GM12878 (cell line): ENCODE results near the gene NFATC2. TPM values are rescaled to one million over a fixed set of nuclear protein-coding genes. Genes with fewer than 3 reads are reported as not detected.
"Not testable (repeated sequence)": the region's sequence is repeated elsewhere in the genome, so short reads cannot be mapped to it uniquely, and the experiment has no call there.

Experiments
- ATAC-seq: fragments of 200-7000 bp; cut with Tn5 transposase; 3 replicates; pipeline ENCODE4 v1.9.1; 2020; ENCODE audit warnings: mild to moderate bottlenecking, moderate library complexity
- BruUV-seq: library from RNA; stranded (reverse); fragments of 400-500 nt; replicated peaks from 2 replicates; lab custom pipeline; 2021; lab: Mats Ljungman, UMichigan
- CTCF ChIA-PET: fragments of 300-600 bp; sonication (Branson Sonifier 250); formaldehyde crosslinking; extraction: SDS; loops from one replicate; lab custom pipeline; 2021; ENCODE audit warnings: inconsistent platforms; lab: Yijun Ruan, JAX
- POLR2A ChIA-PET: fragments of 350-600 bp; formaldehyde crosslinking; extraction: SDS; loops from one replicate; lab custom pipeline; 2021; ENCODE audit warnings: inconsistent platforms; lab: Charles Lee
- RAD21 ChIA-PET: fragments of 300-600 bp; sonication (Branson Sonifier 250); formaldehyde crosslinking; loops from one replicate; lab custom pipeline; 2023; ENCODE audit warnings: antibody characterized with exemption; ENCODE audit not compliant: unreplicated experiment; lab: Charles Lee
- SMC1A ChIA-PET: fragments of 300-600 bp; sonication (Branson Sonifier 250); formaldehyde crosslinking; loops from one replicate; lab custom pipeline; 2023; ENCODE audit not compliant: unreplicated experiment, uncharacterized antibody; lab: Charles Lee
- DNase-seq: peaks from one replicate; pipeline ENCODE4 v3.0.0-alpha.2; 2011; ENCODE audit warnings: low read depth, low spot score
- FAIRE-seq: peaks from 3 replicates; lab custom pipeline; 2011; peaks lifted over from hg19 to GRCh38; lab: Jason Lieb, UNC
- H2AFZ ChIP-seq: 2 replicates; pipeline ENCODE4 v1.6.0; 2011; ENCODE audit warnings: low read depth, low read length, control low read depth; ENCODE audit not compliant: control insufficient read depth
- H3K27ac ChIP-seq: 2 replicates; pipeline ENCODE4 v1.5.1; 2011; ENCODE audit warnings: control low read depth; ENCODE audit not compliant: control insufficient read depth, insufficient read depth
- H3K27me3 ChIP-seq, 2 experiments: replicated peaks in 1 of 2; 2 replicates each; pipeline versions ENCODE4 v1.6.0 to v1.6.1; 2011; ENCODE audit warnings: low read length in 1 of 2; ENCODE audit not compliant: control insufficient read depth in 2 of 2, insufficient read depth in 2 of 2
- H3K36me3 ChIP-seq, 2 experiments: 2 replicates each; pipeline ENCODE4 v1.5.1; 2011; ENCODE audit warnings: low read length in 1 of 2; ENCODE audit not compliant: control insufficient read depth in 2 of 2, insufficient read depth in 2 of 2
- H3K4me1 ChIP-seq: 2 replicates; pipeline ENCODE4 v1.6.1; 2011; ENCODE audit warnings: mild to moderate bottlenecking, low read length, moderate library complexity, mixed read lengths; ENCODE audit not compliant: control insufficient read depth, insufficient read depth
- H3K4me2 ChIP-seq: 2 replicates; pipeline ENCODE4 v1.6.0; 2011; ENCODE audit warnings: control low read depth; ENCODE audit not compliant: control insufficient read depth, insufficient read depth
- H3K4me3 ChIP-seq: fragments of 200-600 bp; sonication (generic); 2 replicates; pipeline ENCODE4 v1.5.1; 2016
- H3K79me2 ChIP-seq: 2 replicates; pipeline ENCODE4 v1.6.0; 2011; ENCODE audit warnings: low read length; ENCODE audit not compliant: control insufficient read depth, insufficient read depth
- H3K9ac ChIP-seq: 2 replicates; pipeline ENCODE4 v1.8.0; 2011; ENCODE audit warnings: low read length, control low read depth, mixed read lengths; ENCODE audit not compliant: control insufficient read depth, insufficient read depth
- H3K9me3 ChIP-seq: replicated peaks from 3 replicates; pipeline ENCODE4 v1.5.1; 2011; ENCODE audit warnings: mild to moderate bottlenecking, low read length; ENCODE audit not compliant: control insufficient read depth, insufficient read depth
- H4K20me1 ChIP-seq: 2 replicates; pipeline ENCODE4 v1.6.0; 2011; ENCODE audit not compliant: control insufficient read depth, insufficient read depth
- CBX5 ChIP-seq: sonication (generic); IDR thresholded peaks from 2 replicates; pipeline ENCODE4 v1.6.1; 2016; ENCODE audit warnings: low read depth, moderate library complexity, mild to moderate bottlenecking, inconsistent platforms
- IRF5 ChIP-seq: fragments of 450-650 bp; IDR thresholded peaks from 2 replicates; pipeline ENCODE4 v1.6.1; 2017; ENCODE audit warnings: borderline replicate concordance
- KAT2A ChIP-seq: conservative IDR thresholded peaks from 2 replicates; pipeline ENCODE4 v1.6.1; 2011; ENCODE audit warnings: low read depth, low read length; ENCODE audit not compliant: control insufficient read depth
- MEF2A ChIP-seq: IDR thresholded peaks from 2 replicates; pipeline ENCODE4 v1.6.1; 2011; ENCODE audit warnings: low read depth, mild to moderate bottlenecking, low read length, moderate library complexity; ENCODE audit not compliant: insufficient read depth
- MLLT1 ChIP-seq: fragments of 450-650 bp; IDR thresholded peaks from 2 replicates; pipeline ENCODE4 v1.6.1; 2016; ENCODE audit warnings: mild to moderate bottlenecking
- MTA2 ChIP-seq: fragments of 450-650 bp; IDR thresholded peaks from 2 replicates; pipeline ENCODE4 v1.6.1; 2016; ENCODE audit warnings: low read depth, mild to moderate bottlenecking, moderate library complexity
- NBN ChIP-seq: fragments of 450-650 bp; IDR thresholded peaks from 2 replicates; pipeline ENCODE4 v1.6.1; 2016
- NFIC ChIP-seq: IDR thresholded peaks from 2 replicates; pipeline ENCODE4 v1.6.1; 2012; ENCODE audit warnings: low read depth, mild to moderate bottlenecking, inconsistent platforms, low read length, moderate library complexity
- POU2F2 ChIP-seq: IDR thresholded peaks from 3 replicates; pipeline ENCODE4 v1.6.1; 2011; ENCODE audit warnings: low read depth, mild to moderate bottlenecking, low read length, borderline replicate concordance
- RB1 ChIP-seq: fragments of 450-650 bp; formaldehyde crosslinking; IDR thresholded peaks from 2 replicates; pipeline ENCODE4 v1.6.1; 2017; ENCODE audit warnings: mild to moderate bottlenecking, borderline replicate concordance
- SMAD1 ChIP-seq: fragments of 450-650 bp; IDR thresholded peaks from 2 replicates; pipeline ENCODE4 v1.6.1; 2018; ENCODE audit warnings: mild to moderate bottlenecking, low read depth; ENCODE audit not compliant: partially characterized antibody
- SREBF2 ChIP-seq: IDR thresholded peaks from 2 replicates; pipeline ENCODE4 v1.6.1; 2012; ENCODE audit warnings: mild to moderate bottlenecking, low read length
- ZBED1 ChIP-seq: IDR thresholded peaks from 2 replicates; pipeline ENCODE4 v1.6.1; 2016; ENCODE audit warnings: borderline replicate concordance
- WGBS: methylation state at CpG from one replicate; pipeline ENCODE4 v1.1.6; 2016; ENCODE audit warnings: low lambda C conversion rate; ENCODE audit not compliant: insufficient replicate concordance, insufficient coverage; ENCODE audit errors: missing lambda C conversion rate; 5-methylcytosine and 5-hydroxymethylcytosine counted together
- in situ Hi-C: fragments of 300-500 bp; cut with MboI; formaldehyde crosslinking; loops from 9 replicates; pipeline ENCODE4 v1.14.3; 2018; ENCODE audit warnings: mixed read lengths
- intact Hi-C: fragments of 100-400 bp; cut with micrococcal nuclease; formaldehyde crosslinking; loops from one replicate; pipeline ENCODE4 v1.14.2; 2022; ENCODE audit not compliant: unreplicated experiment
- polyA plus RNA-seq, 11 experiments: library from polyadenylated mRNA; depleted of rRNA in 4 of 11; unstranded in 6 of 11; stranded (reverse) in 5 of 11; fragments of >200 nt; fragmentation: Nextera tagmentation in 4 of 11; fragmentation: Illumina TruSeq in 1 of 11; extraction: Ambion mirVana in 4 of 11; extraction: Trizol in 1 of 11; gene quantifications; 1 replicate in 1 of 11; 2 replicates in 10 of 11; pipeline versions ENCODE4 v1.2.1 to v1.2.3, GENCODE V29; 2011 to 2016; ENCODE audit warnings: inconsistent platforms in 2 of 11, missing spikeins in 2 of 11, low read depth in 1 of 11
- total RNA-seq, 4 experiments: library from RNA; depleted of rRNA in 3 of 4; stranded (reverse); fragments of >200 nt in 3 of 4; fragmentation: Illumina TruSeq in 1 of 4; extraction: Trizol in 1 of 4; gene quantifications; 2 replicates each; pipeline versions ENCODE4 v1.2.1 to v1.2.3, GENCODE V29; 2013 to 2021

The NFATC2 gene
- total and polyA plus RNA-seq, 10 of the 15 experiments (the other 5 are each of a cell fraction or from before 2014, with no cell fraction given), result 3.3 to 20.0 (median 7.3) TPM

- FAIRE-seq (no peak), DNase-seq (no peak), ATAC-seq (no peak)
- Histone ChIP-seq H3K4me3 (no peak overlapping the region), H3K9ac (no peak overlapping the region), H3K27ac (no peak overlapping the region), H3K79me2 (no peaks in the 10 kb centered on the region), H3K9me3 (peaks cover 4% of the 10 kb centered on the region; the same call in 2 of the 3 replicates), H2AFZ (no peak overlapping the region), H3K4me2 (no peak overlapping the region), H3K4me1 (peaks cover 6% of the 10 kb centered on the region; the same call in 1 of the 2 replicates), H3K27me3 (no peaks in the 10 kb centered on the region; a peak in 2 of 4 replicates), H3K36me3 (no peaks in the 10 kb centered on the region), H4K20me1 (no peaks in the 10 kb centered on the region)
- POLR2A ChIA-PET, result no interaction called here
- TF ChIP-seq MLLT1 (no peak), POU2F2 (no peak), IRF5 (no peak), SMAD1 (no peak), ZBED1 (no peak), CBX5 (no peak), MTA2 (no peak), KAT2A (no peak), MEF2A (no peak), RB1 (no peak), SREBF2 (no peak), NFIC (no peak), NBN (no peak)
- intact Hi-C loops (no loop called here), in situ Hi-C loops (no loop called here)
- RAD21 ChIA-PET, result no interaction called here
- CTCF ChIA-PET, result no interaction called here
- no TSS peak for BruUV-seq
- 26% methylated on average over 8 of the region's 8 CpGs for WGBS
- SMC1A ChIA-PET, result no interaction called here
Observed at GRCh38 chr20:51345601-51346101, 196.9 kb downstream of the NFATC2 start.

- 15% methylated on average over 3 of the region's 3 CpGs for WGBS
- POLR2A ChIA-PET, H3K27me3 ChIP-seq, intact Hi-C loops, H3K4me1 ChIP-seq, in situ Hi-C loops, RAD21 ChIA-PET, SMC1A ChIA-PET, BruUV-seq, H3K4me2 ChIP-seq, H3K9me3 ChIP-seq, H3K4me3 ChIP-seq, H4K20me1 ChIP-seq, H3K27ac ChIP-seq, DNase-seq, H3K36me3 ChIP-seq, H3K79me2 ChIP-seq, H3K9ac ChIP-seq, H2AFZ ChIP-seq, ATAC-seq, FAIRE-seq: not testable (repeated sequence)
- CTCF ChIA-PET, result interaction anchor here (0.6 kb wide), 1 partner anchor 577 kb away, joined by 4 read pairs; no protein-coding TSS in a partner anchor
Observed at GRCh38 chr20:51343802-51344201, 198.7 kb downstream of the NFATC2 start.
